ENCODE data around the gene GALNT5. TPM values are rescaled to one million over a fixed set of nuclear protein-coding genes. Genes with fewer than 3 reads are reported as not detected.

The GALNT5 gene
- total RNA-seq, 2 experiments from 2014 or later: not detected

- Mint-ChIP-seq H3K36me3 (no peaks in the 10 kb centered on the region), H3K27me3 (peaks cover 6% of the 10 kb centered on the region), H3K27ac (no peak overlapping the region), H3K4me3 (no peak overlapping the region), H3K4me1 (no peaks in the 10 kb centered on the region), H3K9me3 (ENCODE audit: low read depth) (no peaks in the 10 kb centered on the region)
- no peak for DNase-seq
- CTCF ChIA-PET: interaction anchor here (1.2 to 1.4 kb wide), 2 partner anchors 8 to 10 kb away, joined by 3 to 4 read pairs; no protein-coding TSS in a partner anchor
- ATAC-seq: no peak
These were observed 26.0 kb downstream of the GALNT5 start for GRCh38 chr2:157283468-157283867.

- CTCF ChIA-PET: interaction anchor here (0.7 to 2.4 kb wide), 2 partner anchors 15 to 1396 kb away, joined by 3 to 8 read pairs; no protein-coding TSS in a partner anchor
- ATAC-seq: no peak
- DNase-seq: no peak
- Mint-ChIP-seq H3K4me1 (no peaks in the 10 kb centered on the region), H3K27ac (no peak overlapping the region), H3K27me3 (peaks cover 3% of the 10 kb centered on the region), H3K9me3 (ENCODE audit: low read depth) (no peaks in the 10 kb centered on the region), H3K36me3 (no peaks in the 10 kb centered on the region), H3K4me3 (no peak overlapping the region)
These were observed 29.7 kb downstream of the GALNT5 start for GRCh38 chr2:157287160-157287559.

DNA sequence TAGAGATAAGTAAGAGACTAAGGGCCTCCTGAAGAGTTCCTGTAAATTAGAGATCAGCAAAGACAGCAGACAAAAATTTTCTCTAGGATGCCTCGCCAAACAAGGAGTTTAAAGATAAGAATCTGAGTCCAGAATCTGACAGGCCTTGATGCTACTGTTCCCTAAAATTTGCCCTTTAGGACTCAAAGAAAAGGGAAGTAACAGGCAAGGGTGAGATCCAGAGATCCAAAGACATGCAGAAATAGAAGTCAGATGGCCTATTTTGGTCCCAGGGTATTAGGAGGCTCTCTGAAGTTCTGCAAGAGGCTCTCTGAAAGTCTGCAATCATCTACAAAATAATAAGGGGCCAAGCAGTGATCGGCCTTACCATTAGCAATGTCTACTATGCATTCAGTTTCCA is 33.0 kb downstream of the GALNT5 start:
- CTCF ChIA-PET: no interaction called here
- no peaks in the 10 kb centered on the region for H3K36me3 Mint-ChIP-seq
- peaks cover 6% of the 10 kb centered on the region for H3K4me1 Mint-ChIP-seq
- H3K4me3 Mint-ChIP-seq: no peak overlapping the region
- no peaks in the 10 kb centered on the region for H3K27me3 Mint-ChIP-seq
- H3K27ac Mint-ChIP-seq: no peak overlapping the region
- DNase-seq (no peak), ATAC-seq (no peak)
- H3K9me3 Mint-ChIP-seq (ENCODE audit: low read depth): no peaks in the 10 kb centered on the region

GRCh38 chr2:157291018-157291417 is 33.5 kb downstream of the GALNT5 start:
- no peak for ATAC-seq
- CTCF ChIA-PET: interaction anchor here (2.4 kb wide), 1 partner anchor 11 kb away, joined by 12 read pairs; no protein-coding TSS in a partner anchor
- H3K27me3 Mint-ChIP-seq: no peaks in the 10 kb centered on the region
- no peak overlapping the region for H3K4me3 Mint-ChIP-seq
- no peaks in the 10 kb centered on the region for H3K36me3 Mint-ChIP-seq
- no peak overlapping the region for H3K27ac Mint-ChIP-seq
- H3K9me3 Mint-ChIP-seq (ENCODE audit: low read depth): no peaks in the 10 kb centered on the region
- DNase-seq: no peak
- H3K4me1 Mint-ChIP-seq: peaks cover 6% of the 10 kb centered on the region

DNA sequence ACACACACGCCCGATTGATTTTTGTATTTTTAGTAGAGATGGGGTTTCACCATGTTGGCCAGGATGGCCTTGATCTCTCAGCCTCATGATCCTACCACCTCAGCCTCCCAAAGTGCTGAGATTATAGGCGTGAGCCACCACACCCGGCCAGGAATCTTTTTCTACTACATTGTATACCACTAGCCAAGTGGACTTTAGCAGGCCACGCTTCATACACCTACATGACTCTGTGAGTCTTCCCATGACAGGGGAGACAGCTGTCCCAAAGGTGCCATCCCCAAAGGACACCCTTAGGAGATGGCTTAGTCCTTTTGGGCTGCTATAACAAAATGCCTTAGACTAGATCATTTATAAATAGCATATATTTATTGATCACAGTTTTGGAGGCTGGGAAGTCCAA is 35.3 kb downstream of the GALNT5 start:
- CTCF ChIA-PET: interaction anchor here (2.4 kb wide), 1 partner anchor 9 kb away, joined by 12 read pairs; no protein-coding TSS in a partner anchor
- Mint-ChIP-seq H3K4me3 (no peak overlapping the region), H3K36me3 (no peaks in the 10 kb centered on the region), H3K9me3 (ENCODE audit: low read depth) (no peaks in the 10 kb centered on the region), H3K27ac (no peak overlapping the region), H3K4me1 (peaks cover 6% of the 10 kb centered on the region), H3K27me3 (peaks cover 2% of the 10 kb centered on the region)
- DNase-seq (no peak), ATAC-seq (no peak)

GRCh38 chr2:157296490-157296889 is 39.0 kb downstream of the GALNT5 start:
- no peak overlapping the region for H3K4me3 Mint-ChIP-seq
- peaks cover 8% of the 10 kb centered on the region for H3K27me3 Mint-ChIP-seq
- CTCF ChIA-PET: no interaction called here
- DNase-seq (no peak), ATAC-seq (no peak)
- H3K27ac Mint-ChIP-seq: no peak overlapping the region
- no peaks in the 10 kb centered on the region for H3K36me3 Mint-ChIP-seq
- H3K9me3 Mint-ChIP-seq (ENCODE audit: low read depth): no peaks in the 10 kb centered on the region
- H3K4me1 Mint-ChIP-seq: peaks cover 6% of the 10 kb centered on the region

DNA sequence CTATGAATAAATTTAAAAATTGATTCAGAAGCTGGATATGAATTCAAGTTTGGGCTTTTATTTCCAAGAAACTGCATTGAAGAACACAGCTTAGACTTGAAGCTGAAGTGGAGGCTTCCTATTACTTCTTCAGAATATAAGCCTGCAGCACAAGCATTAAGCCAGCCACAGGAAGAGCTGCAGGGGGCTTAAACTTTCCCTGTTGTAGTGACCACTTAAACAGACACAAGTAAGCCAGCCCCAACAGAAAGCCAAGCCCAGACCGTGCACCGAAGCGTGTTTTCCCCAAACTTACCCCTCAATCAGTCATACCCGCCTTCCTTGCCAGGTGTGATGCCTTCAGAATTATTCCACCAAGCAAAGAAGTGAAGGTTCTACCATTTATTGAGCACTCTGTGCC is 39.5 kb downstream of the GALNT5 start:
- no peak overlapping the region for H3K27ac Mint-ChIP-seq
- ATAC-seq: no peak
- no peaks in the 10 kb centered on the region for H3K9me3 Mint-ChIP-seq (ENCODE audit: low read depth)
- no peaks in the 10 kb centered on the region for H3K36me3 Mint-ChIP-seq
- peaks cover 6% of the 10 kb centered on the region for H3K4me1 Mint-ChIP-seq
- H3K27me3 Mint-ChIP-seq: peaks cover 8% of the 10 kb centered on the region
- CTCF ChIA-PET: interaction anchor here (1.8 kb wide), 1 partner anchor 10 kb away, joined by 5 read pairs; no protein-coding TSS in a partner anchor
- DNase-seq: no peak
- no peak overlapping the region for H3K4me3 Mint-ChIP-seq

- CTCF ChIA-PET: interaction anchor here (1.0 to 7.8 kb wide), 25 partner anchors 9 to 722 kb away, joined by 3 to 96 read pairs (median 7); partner anchors contain the start of genes ACVR1C and ERMN
- Mint-ChIP-seq H3K4me1 (peaks cover 9% of the 10 kb centered on the region), H3K36me3 (no peaks in the 10 kb centered on the region), H3K27me3 (peaks cover 8% of the 10 kb centered on the region), H3K9me3 (ENCODE audit: low read depth) (no peaks in the 10 kb centered on the region), H3K4me3 (no peak overlapping the region), H3K27ac (no peak overlapping the region)
- ATAC-seq: no peak
- DNase-seq: no peak
These were observed 43.8 kb downstream of the GALNT5 start for GRCh38 chr2:157301307-157301706.

GRCh38 chr2:157302492-157303099 is 45.1 kb downstream of the GALNT5 start:
- CTCF ChIA-PET: interaction anchor here (0.6 to 7.8 kb wide), 66 partner anchors 8 to 1816 kb away, joined by 3 to 96 read pairs (median 4); partner anchors contain the start of genes ACVR1C, ERMN and GALNT5
- DNase-seq (no peak), ATAC-seq (peak; percentile 76)
- Mint-ChIP-seq H3K27ac (no peak overlapping the region), H3K27me3 (peaks cover 6% of the 10 kb centered on the region), H3K4me1 (peaks cover 18% of the 10 kb centered on the region), H3K36me3 (no peaks in the 10 kb centered on the region), H3K4me3 (no peak overlapping the region), H3K9me3 (ENCODE audit: low read depth) (no peaks in the 10 kb centered on the region)

DNA sequence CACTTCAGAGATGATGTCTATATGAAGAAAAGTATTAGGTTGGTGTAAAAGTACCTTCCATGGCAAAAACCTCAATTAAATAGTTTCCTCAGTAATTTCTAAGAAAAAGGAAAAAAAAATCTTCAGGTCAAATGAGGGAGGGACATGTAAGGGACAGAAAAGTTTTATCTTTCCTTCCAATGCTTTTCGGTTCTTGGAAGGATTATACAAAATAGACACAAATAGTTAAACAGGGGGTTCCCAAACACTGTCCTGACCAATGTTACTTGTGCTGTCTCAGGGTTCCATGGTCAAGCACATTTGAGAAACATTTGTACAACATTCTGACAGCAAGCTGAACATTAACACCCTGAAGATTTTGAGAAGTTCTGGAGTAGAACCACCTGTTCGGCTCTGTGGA is 46.1 kb downstream of the GALNT5 start:
- DNase-seq: no peak
- Mint-ChIP-seq H3K27me3 (peaks cover 5% of the 10 kb centered on the region), H3K36me3 (no peaks in the 10 kb centered on the region), H3K4me1 (peaks cover 18% of the 10 kb centered on the region), H3K4me3 (no peak overlapping the region), H3K27ac (no peak overlapping the region), H3K9me3 (ENCODE audit: low read depth) (no peaks in the 10 kb centered on the region)
- ATAC-seq: no peak
- CTCF ChIA-PET: interaction anchor here (1.0 to 7.8 kb wide), 15 partner anchors 12 to 353 kb away, joined by 3 to 96 read pairs (median 7); partner anchors contain the start of genes ACVR1C and ERMN

GRCh38 chr2:157304811-157305722 is 47.6 kb downstream of the GALNT5 start:
- ATAC-seq: no peak
- Mint-ChIP-seq H3K27me3 (no peaks in the 10 kb centered on the region), H3K4me1 (peaks cover 20% of the 10 kb centered on the region), H3K4me3 (no peak overlapping the region), H3K27ac (no peak overlapping the region), H3K36me3 (no peaks in the 10 kb centered on the region), H3K9me3 (ENCODE audit: low read depth) (no peaks in the 10 kb centered on the region)
- no peak for DNase-seq
- CTCF ChIA-PET: interaction anchor here (0.8 to 7.8 kb wide), 14 partner anchors 10 to 704 kb away, joined by 3 to 96 read pairs (median 4); partner anchors contain the start of genes ACVR1C and ERMN

- CTCF ChIA-PET: interaction anchor here (1.4 to 7.8 kb wide), 9 partner anchors 10 to 703 kb away, joined by 3 to 96 read pairs (median 33); partner anchors contain the start of genes ACVR1C and ERMN
- H3K4me1 Mint-ChIP-seq: peaks cover 20% of the 10 kb centered on the region
These were observed 48.2 kb downstream of the GALNT5 start for GRCh38 chr2:157305723-157306110.

GRCh38 chr2:157307021-157307420 is 49.5 kb downstream of the GALNT5 start:
- Mint-ChIP-seq H3K9me3 (ENCODE audit: low read depth) (no peaks in the 10 kb centered on the region), H3K4me3 (no peak overlapping the region), H3K27me3 (peaks cover 3% of the 10 kb centered on the region), H3K36me3 (no peaks in the 10 kb centered on the region), H3K27ac (no peak overlapping the region), H3K4me1 (peaks cover 26% of the 10 kb centered on the region)
- no peak for ATAC-seq
- no peak for DNase-seq
- CTCF ChIA-PET: interaction anchor here (1.2 to 7.8 kb wide), 9 partner anchors 9 to 321 kb away, joined by 3 to 96 read pairs (median 7); partner anchors contain the start of genes ACVR1C and ERMN

More at GRCh38 chr2:157305723-157306110, 48.2 kb downstream of the GALNT5 start:
- Mint-ChIP-seq H3K4me3 (no peak overlapping the region), H3K27ac (no peak overlapping the region), H3K27me3 (no peaks in the 10 kb centered on the region), H3K9me3 (ENCODE audit: low read depth) (no peaks in the 10 kb centered on the region), H3K36me3 (no peaks in the 10 kb centered on the region)
- ATAC-seq (no peak), DNase-seq (no peak)

All from activated CD8-positive, alpha-beta memory T cell treated with anti-CD3 and anti-CD28 coated beads, Interleukin-2, amount 10 ng/mL, durations not matched to agents 7 days and 5 days (primary cell).